NCI-H1694 (cell line): Measurements from ENCODE around the gene ARHGAP21.

Experiments
- DNase-seq: peaks from one replicate; lab custom pipeline; 2025; lab: John Stamatoyannopoulos, UW

Gene ARHGAP21

GRCh38 chr10:24533981-24534380 lies 189.7 kb downstream of the ARHGAP21 start:
- no peak for DNase-seq
